ENCODE measurements around the gene GPC5. TPM values are rescaled to one million over a fixed set of nuclear protein-coding genes. Genes with fewer than 3 reads are reported as not detected.

GPC5 gene
- total RNA-seq, 1 experiment from 2014 or later, result not detected

DNA sequence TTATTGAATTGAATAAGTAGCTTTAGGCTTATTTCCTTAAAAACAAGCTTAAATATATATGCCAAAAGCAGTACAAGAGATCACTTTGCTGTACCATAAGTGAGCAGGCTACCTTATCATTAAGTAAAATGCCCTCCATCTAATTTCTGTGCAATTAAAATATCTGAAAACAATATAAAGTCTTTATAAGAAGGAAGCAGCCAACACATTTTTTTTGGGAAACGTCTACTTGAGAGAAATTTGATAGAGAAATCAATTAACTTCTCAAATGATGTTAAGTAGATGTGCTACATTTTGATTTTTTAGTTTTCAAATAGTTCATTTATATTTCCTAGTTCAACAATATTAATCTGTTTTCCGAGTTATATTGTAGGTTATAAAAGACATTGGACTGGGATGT lies 52.5 kb downstream of the GPC5 start:
- H3K27me3 ChIP-seq (replicated peaks), result no peaks in the 10 kb centered on the region; the same call in 1 of the 2 replicates
- no peak for DNase-seq (ENCODE audit: low read depth in 1 of 2, low spot score in 2 of 2)

DNA sequence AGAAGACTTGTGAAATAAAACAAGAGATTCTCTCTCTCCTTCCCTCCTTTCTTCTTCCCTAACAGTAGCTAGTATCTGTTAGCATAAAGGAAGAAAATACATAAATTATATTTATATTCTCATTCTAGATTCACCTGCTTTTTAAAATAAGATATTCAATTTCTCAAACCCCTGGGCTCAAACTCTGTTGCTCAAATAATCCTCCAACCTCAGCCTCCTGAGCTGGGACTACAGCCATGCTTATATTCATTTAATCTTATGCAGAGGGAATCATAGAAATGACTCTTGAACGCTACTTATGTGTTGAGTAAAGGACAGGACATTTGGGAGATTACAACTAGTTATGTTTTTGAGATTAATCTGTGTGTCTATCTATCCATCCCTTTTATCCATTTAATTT lies 56.2 kb downstream of the GPC5 start:
- DNase-seq (ENCODE audit: low read depth in 1 of 2, low spot score in 2 of 2), result no peak
- no peak overlapping the region for H3K4me3 ChIP-seq
- H3K9me3 ChIP-seq (replicated peaks), result no peaks in the 10 kb centered on the region

More for the DNA sequence above, 52.5 kb downstream of the GPC5 start:
- Histone ChIP-seq H3K36me3 (no peaks in the 10 kb centered on the region), H3K4me3 (no peak overlapping the region), H3K9me3 (replicated peaks) (no peaks in the 10 kb centered on the region), H3K4me1 (replicated peaks) (no peaks in the 10 kb centered on the region), H3K27ac (no peak overlapping the region)

DNA sequence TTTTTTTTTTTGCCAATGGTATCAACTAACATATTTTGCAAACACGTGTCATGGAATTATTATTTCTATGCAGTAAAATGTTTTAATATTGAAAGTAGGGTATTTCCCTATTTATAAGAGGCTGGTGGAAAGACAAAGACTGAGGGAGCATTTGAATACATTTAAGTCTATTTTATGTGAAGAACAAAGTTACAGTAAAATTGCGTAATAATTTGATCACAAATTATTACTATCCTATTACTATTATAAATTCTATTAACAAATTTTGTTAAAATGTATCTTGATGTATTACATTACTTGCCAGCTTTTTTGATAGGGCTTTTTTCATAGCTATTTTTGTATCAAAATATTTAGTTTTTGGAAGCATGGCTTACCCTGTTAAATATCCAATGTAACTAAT lies 58.4 kb downstream of the GPC5 start:
- no peaks in the 10 kb centered on the region for H3K9me3 ChIP-seq (replicated peaks)
- H3K27ac ChIP-seq, result no peak overlapping the region
- H3K27me3 ChIP-seq (replicated peaks), result no peaks in the 10 kb centered on the region
- H3K4me3 ChIP-seq, result no peak overlapping the region
- DNase-seq (ENCODE audit: low read depth in 1 of 2, low spot score in 2 of 2), result no peak
- no peaks in the 10 kb centered on the region for H3K4me1 ChIP-seq (replicated peaks)
- H3K36me3 ChIP-seq, result no peaks in the 10 kb centered on the region

More for the DNA sequence above, 56.2 kb downstream of the GPC5 start:
- H3K4me1 ChIP-seq (replicated peaks), result no peaks in the 10 kb centered on the region
- no peak overlapping the region for H3K27ac ChIP-seq
- H3K27me3 ChIP-seq (replicated peaks), result no peaks in the 10 kb centered on the region; the same call in 1 of the 2 replicates
- no peaks in the 10 kb centered on the region for H3K36me3 ChIP-seq

DNA sequence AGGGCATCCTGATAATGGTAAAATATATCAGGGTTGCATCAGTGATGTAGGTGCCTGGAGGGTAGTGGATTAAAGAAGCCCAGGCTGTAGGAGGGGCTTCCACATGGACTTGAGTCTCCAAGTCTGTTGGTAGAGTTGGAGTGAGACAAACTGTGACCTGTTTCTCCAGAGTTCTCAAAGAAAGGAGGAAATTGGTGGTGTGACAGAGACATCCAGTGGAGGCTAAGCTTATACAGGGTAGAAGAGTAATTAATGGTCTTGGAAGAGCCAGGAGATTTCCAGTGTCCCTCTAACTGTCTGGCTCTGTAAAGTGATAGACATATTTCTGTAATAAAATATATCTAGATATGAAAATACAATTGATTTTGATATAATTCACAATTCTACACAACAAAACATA lies 61.1 kb downstream of the GPC5 start:
- no peak overlapping the region for H3K27ac ChIP-seq
- H3K4me3 ChIP-seq, result no peak overlapping the region
- H3K27me3 ChIP-seq (replicated peaks), result no peaks in the 10 kb centered on the region
- DNase-seq (ENCODE audit: low read depth in 1 of 2, low spot score in 2 of 2), result no peak
- no peaks in the 10 kb centered on the region for H3K9me3 ChIP-seq (replicated peaks)
- H3K4me1 ChIP-seq (replicated peaks), result no peaks in the 10 kb centered on the region
- H3K36me3 ChIP-seq, result no peaks in the 10 kb centered on the region

DNA sequence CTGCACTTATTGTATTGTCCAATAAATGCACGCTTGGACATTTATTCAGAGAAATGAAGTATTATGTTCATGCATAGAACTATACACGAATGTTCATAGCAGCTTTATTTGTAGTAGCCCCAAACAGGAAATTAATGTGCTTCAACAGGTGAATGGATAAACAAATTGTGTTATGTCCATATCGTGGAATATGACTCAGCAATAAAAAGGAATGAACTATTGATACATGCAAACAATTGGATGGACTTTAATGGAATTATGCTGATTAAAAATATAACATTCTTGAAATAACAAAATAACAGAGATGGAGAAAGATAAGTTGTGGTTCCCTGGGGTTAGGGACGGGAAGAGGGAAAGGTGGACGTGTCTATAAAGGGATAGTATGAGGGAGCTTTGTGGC lies 65.9 kb downstream of the GPC5 start:
- H3K4me3 ChIP-seq, result no peak overlapping the region
- no peaks in the 10 kb centered on the region for H3K4me1 ChIP-seq (replicated peaks)
- no peaks in the 10 kb centered on the region for H3K9me3 ChIP-seq (replicated peaks)

DNA sequence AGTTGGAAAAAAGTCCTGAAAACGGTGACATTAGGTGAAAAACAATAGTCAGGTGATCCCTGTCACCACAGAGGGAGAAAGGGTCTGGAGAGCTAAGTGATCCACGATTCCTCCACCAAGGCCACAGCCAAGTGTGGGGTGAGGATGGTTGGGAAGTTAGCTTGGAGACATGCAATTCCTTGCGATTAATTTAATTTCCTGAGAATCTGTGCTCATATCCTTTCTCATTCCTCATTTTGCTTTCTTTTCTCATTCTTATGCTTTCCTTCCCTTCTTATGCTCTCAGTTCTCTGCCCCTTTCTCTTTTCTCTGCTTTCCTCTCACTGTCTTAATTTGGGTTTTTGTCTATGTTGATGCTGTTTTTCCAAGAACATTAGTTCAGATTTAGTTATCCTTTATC lies 68.8 kb downstream of the GPC5 start:
- H3K9me3 ChIP-seq (replicated peaks), result no peaks in the 10 kb centered on the region
- no peaks in the 10 kb centered on the region for H3K4me1 ChIP-seq (replicated peaks)
- H3K36me3 ChIP-seq, result no peaks in the 10 kb centered on the region
- no peak for DNase-seq (ENCODE audit: low read depth in 1 of 2, low spot score in 2 of 2)
- H3K27ac ChIP-seq, result no peak overlapping the region
- no peak overlapping the region for H3K4me3 ChIP-seq
- no peaks in the 10 kb centered on the region for H3K27me3 ChIP-seq (replicated peaks)

More for the DNA sequence above, 65.9 kb downstream of the GPC5 start:
- no peaks in the 10 kb centered on the region for H3K36me3 ChIP-seq
- H3K27ac ChIP-seq, result no peak overlapping the region
- DNase-seq (ENCODE audit: low read depth in 1 of 2, low spot score in 2 of 2), result no peak
- no peaks in the 10 kb centered on the region for H3K27me3 ChIP-seq (replicated peaks)

DNA sequence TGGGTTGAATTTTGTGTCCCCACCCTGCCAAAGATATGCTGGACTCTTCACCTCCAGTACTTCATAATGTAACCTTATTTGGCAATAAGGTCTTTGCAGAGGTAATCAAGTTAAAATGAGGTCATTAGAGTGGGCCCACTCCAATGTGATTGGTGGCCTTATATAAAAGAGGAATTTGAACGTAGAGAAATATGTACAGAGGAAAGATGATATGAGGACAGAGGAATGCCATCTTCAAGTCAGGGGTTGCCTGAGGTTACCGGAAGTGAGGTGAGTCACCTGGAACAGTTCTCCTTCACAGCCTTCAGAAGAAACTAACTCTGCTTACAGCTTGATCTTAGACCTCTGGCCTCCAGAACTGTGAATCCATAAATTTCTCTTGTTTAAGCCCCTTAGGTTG lies 69.9 kb downstream of the GPC5 start:
- H3K4me3 ChIP-seq, result no peak overlapping the region
- DNase-seq (ENCODE audit: low read depth in 1 of 2, low spot score in 2 of 2), result no peak

DNA sequence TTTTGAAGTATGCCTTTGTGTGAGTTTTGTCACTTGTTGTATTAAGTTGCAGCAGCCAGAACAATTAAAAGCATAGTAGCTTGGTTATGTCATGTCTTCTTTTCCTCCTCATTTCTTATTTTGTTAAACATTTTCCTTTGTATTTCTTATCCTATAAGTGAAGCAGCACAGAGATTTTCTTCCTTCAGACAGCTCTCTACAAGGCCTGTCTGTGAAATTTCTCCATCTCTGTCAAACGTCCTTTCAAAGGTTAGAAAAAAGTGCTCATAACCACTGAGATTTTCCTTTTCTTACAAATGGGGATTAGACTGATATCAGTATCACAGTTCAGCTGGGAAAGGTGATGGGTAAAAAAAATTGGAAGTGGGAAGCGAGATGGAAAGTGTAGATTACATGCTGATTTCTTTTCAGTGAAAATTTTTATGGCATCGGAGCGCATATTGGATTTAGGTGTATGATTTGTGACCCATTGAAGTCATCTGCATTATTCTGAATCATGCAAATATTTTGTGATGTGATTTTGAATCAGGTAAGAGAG lies 71.7 kb downstream of the GPC5 start:
- Histone ChIP-seq H3K9me3 (replicated peaks) (no peaks in the 10 kb centered on the region), H3K36me3 (no peaks in the 10 kb centered on the region), H3K27me3 (replicated peaks) (no peaks in the 10 kb centered on the region), H3K4me3 (no peak overlapping the region), H3K4me1 (replicated peaks) (no peaks in the 10 kb centered on the region), H3K27ac (no peak overlapping the region)
- DNase-seq (ENCODE audit: low read depth in 1 of 2, low spot score in 2 of 2), result no peak

More for the DNA sequence above, 69.9 kb downstream of the GPC5 start:
- H3K27ac ChIP-seq, result no peak overlapping the region
- no peaks in the 10 kb centered on the region for H3K36me3 ChIP-seq
- H3K27me3 ChIP-seq (replicated peaks), result no peaks in the 10 kb centered on the region
- no peaks in the 10 kb centered on the region for H3K4me1 ChIP-seq (replicated peaks)
- H3K9me3 ChIP-seq (replicated peaks), result no peaks in the 10 kb centered on the region

DNA sequence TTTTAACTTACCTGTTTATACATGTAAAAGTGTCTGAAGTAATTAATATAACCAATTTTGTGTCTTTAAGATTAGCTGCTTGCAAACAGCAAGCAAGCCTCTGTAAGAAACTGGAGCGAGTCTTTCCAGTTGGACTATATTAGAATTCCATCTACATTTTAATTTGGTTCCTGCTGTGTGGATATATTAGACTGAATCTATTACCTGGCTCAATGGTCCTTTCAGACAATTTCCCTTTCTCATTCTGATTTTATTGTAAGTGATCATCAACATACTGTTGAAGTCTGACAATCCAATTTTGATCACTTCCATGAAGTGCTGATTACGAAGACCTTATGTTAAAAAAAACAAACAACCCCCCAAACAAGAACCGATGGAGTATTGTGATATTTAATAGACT lies 72.3 kb downstream of the GPC5 start:
- Histone ChIP-seq H3K4me3 (no peak overlapping the region), H3K27ac (no peak overlapping the region), H3K4me1 (replicated peaks) (no peaks in the 10 kb centered on the region), H3K27me3 (replicated peaks) (no peaks in the 10 kb centered on the region), H3K9me3 (replicated peaks) (no peaks in the 10 kb centered on the region), H3K36me3 (no peaks in the 10 kb centered on the region)
- DNase-seq (ENCODE audit: low read depth in 1 of 2, low spot score in 2 of 2), result no peak

DNA sequence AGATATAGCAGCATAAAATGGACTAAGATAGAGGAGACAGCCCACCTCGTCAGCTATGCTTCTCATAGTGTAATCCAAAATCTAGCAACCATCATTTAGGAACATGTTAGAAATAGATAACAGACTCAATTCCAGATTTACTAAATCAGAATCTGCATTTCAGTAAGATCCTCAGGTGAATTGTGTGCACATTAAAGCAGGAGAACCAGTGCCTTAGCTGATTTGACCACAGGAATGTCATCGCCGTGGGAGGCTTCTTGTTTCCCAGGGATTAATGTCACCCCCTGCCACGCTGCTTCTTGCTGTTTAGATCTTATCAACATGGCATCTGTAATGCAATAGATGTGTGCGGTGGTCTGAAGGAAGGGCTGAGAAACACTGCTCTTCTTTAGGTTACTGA lies 84.0 kb downstream of the GPC5 start:
- Histone ChIP-seq H3K9me3 (replicated peaks) (no peaks in the 10 kb centered on the region), H3K4me1 (replicated peaks) (no peaks in the 10 kb centered on the region), H3K36me3 (no peaks in the 10 kb centered on the region), H3K27ac (no peak overlapping the region), H3K4me3 (no peak overlapping the region), H3K27me3 (replicated peaks) (no peaks in the 10 kb centered on the region)
- DNase-seq (ENCODE audit: low read depth in 1 of 2, low spot score in 2 of 2), result no peak

DNA sequence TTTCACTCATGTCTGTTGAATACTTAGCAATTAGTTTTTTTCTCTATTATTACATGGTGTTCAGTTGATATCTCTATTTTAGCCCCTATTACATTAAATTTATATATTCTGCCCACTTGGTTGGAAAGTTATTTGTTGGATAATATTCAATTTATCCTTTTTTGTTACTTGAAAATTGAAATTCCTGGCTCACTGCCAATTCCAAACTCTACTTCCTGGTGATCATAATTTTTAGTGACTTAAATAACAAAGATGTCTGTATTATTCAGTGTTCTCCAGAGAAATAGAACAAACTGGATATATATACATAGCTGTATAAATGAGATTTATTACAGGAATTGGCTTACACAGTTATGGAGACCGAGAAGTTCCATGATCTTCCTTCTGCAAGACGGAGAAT lies 93.6 kb downstream of the GPC5 start:
- Histone ChIP-seq H3K36me3 (no peaks in the 10 kb centered on the region), H3K9me3 (replicated peaks) (no peaks in the 10 kb centered on the region)
- no peak for DNase-seq (ENCODE audit: low read depth in 1 of 2, low spot score in 2 of 2)

DNA sequence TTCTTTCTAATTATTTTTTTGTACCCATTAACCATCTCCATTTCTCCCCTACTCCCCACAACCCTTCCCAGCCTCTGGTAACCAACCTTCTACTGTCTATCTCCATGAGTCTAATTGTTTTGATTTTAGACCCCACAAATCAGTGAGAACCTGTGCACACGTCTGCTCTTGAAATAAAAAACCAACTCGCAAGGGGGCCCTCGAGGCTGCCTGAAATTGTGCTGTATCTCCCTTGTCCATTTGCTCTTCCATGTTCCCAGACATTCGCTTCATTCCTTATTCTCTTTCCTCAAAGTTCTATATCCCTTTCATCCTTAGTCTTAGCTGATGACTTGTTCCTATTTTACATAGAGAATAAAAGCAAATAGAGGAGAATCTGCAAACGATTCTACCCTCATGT lies 95.0 kb downstream of the GPC5 start:
- H3K36me3 ChIP-seq, result no peaks in the 10 kb centered on the region
- no peak for DNase-seq (ENCODE audit: low read depth in 1 of 2, low spot score in 2 of 2)
- H3K9me3 ChIP-seq (replicated peaks), result no peaks in the 10 kb centered on the region
- H3K4me3 ChIP-seq, result no peak overlapping the region
- H3K27me3 ChIP-seq (replicated peaks), result no peaks in the 10 kb centered on the region
- no peaks in the 10 kb centered on the region for H3K4me1 ChIP-seq (replicated peaks)
- H3K27ac ChIP-seq, result no peak overlapping the region

More for the DNA sequence above, 93.6 kb downstream of the GPC5 start:
- Histone ChIP-seq H3K27ac (no peak overlapping the region), H3K4me1 (replicated peaks) (no peaks in the 10 kb centered on the region), H3K27me3 (replicated peaks) (no peaks in the 10 kb centered on the region), H3K4me3 (no peak overlapping the region)

DNA sequence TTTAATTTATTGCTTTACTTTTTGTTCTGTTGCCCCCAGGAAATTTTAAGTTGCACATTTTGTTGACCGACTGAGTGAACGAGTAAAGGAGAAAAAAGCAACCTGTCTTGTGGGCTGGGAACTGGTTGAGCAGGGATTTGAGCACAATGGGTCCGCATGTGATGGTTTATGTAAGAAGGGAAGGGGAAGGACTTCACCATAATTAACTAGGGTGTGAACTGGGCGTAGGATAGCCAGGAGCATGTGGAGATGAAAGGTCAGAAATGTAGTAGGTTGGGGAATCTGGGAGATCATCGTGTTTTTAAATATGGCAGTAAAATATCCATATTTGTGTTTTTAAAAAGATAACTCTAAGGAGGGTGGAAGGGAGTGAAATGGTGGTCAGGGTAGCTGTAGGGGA lies 99.9 kb downstream of the GPC5 start:
- Histone ChIP-seq H3K9me3 (replicated peaks) (no peaks in the 10 kb centered on the region), H3K36me3 (no peaks in the 10 kb centered on the region), H3K27me3 (replicated peaks) (no peaks in the 10 kb centered on the region), H3K27ac (no peak overlapping the region), H3K4me3 (no peak overlapping the region), H3K4me1 (replicated peaks) (no peaks in the 10 kb centered on the region)
- no peak for DNase-seq (ENCODE audit: low read depth in 1 of 2, low spot score in 2 of 2)

DNA sequence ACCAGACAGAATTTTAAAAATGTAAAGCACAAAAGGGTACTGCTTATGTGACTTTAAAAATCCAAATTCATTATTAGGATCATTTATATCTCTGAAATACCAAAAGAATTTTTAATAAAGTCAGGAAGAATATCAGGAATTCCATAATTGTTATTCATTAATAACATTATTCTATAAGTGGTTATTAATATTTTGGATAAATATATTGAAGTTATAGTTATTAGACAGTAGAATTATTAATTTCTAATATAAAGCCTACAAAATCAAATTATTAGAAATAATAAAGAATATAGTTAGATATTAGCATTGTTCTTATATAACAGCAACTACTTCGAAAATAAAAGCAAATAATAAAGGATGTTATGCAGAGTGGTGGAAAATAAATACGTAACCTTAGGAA lies 105.8 kb downstream of the GPC5 start:
- no peak for DNase-seq (ENCODE audit: low read depth in 1 of 2, low spot score in 2 of 2)
- H3K27ac ChIP-seq, result no peak overlapping the region
- H3K36me3 ChIP-seq, result no peaks in the 10 kb centered on the region
- no peaks in the 10 kb centered on the region for H3K4me1 ChIP-seq (replicated peaks)
- no peaks in the 10 kb centered on the region for H3K27me3 ChIP-seq (replicated peaks)
- no peaks in the 10 kb centered on the region for H3K9me3 ChIP-seq (replicated peaks)
- no peak overlapping the region for H3K4me3 ChIP-seq

DNA sequence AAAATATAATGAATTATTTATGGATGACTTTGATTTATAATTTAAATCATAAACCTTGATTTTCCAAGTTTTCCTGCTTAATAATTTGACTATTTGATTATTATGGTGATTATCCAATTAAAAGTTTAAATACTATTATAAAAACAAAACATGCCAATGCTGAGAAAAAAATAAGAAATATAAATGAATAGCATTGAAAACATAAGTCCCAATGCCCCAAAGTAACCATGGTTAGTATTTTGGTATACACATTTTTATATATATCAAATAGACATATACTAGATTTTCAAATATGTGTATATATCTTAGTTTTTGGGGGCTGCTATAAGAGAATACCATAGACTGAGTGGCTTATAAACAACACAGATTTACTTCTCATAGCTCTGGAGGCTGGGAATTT lies 108.3 kb downstream of the GPC5 start:
- Histone ChIP-seq H3K36me3 (no peaks in the 10 kb centered on the region), H3K27ac (no peak overlapping the region), H3K4me3 (no peak overlapping the region), H3K27me3 (replicated peaks) (no peaks in the 10 kb centered on the region), H3K4me1 (replicated peaks) (no peaks in the 10 kb centered on the region), H3K9me3 (replicated peaks) (no peaks in the 10 kb centered on the region)
- DNase-seq (ENCODE audit: low read depth in 1 of 2, low spot score in 2 of 2), result no peak

Data from SJSA1 (cell line).